GM18499 (cell line): ENCODE measurements around the gene DFFB.

Source experiments
- ATAC-seq: cut with Tn5 transposase; IDR thresholded peaks from one replicate; pipeline ENCODE4 v1.9.1; 2021; ENCODE audit warnings: moderate number of reproducible peaks; ENCODE audit not compliant: insufficient read depth, unreplicated experiment

The DFFB gene

GRCh38 chr1:3828391-3828790 lies 28.9 kb upstream of the DFFB start:
- no peak for ATAC-seq

- ATAC-seq: no peak
These were observed 25.6 kb upstream of the DFFB start for GRCh38 chr1:3831689-3832088.

GRCh38 chr1:3834701-3835100 lies 22.6 kb upstream of the DFFB start:
- ATAC-seq: no peak

GRCh38 chr1:3836421-3836820 lies 20.9 kb upstream of the DFFB start:
- no peak for ATAC-seq

GRCh38 chr1:3837200-3837599 lies 20.1 kb upstream of the DFFB start:
- ATAC-seq: no peak

- no peak for ATAC-seq
These were observed 19.6 kb upstream of the DFFB start for GRCh38 chr1:3837685-3838084.

GRCh38 chr1:3838788-3839187 lies 18.5 kb upstream of the DFFB start:
- no peak for ATAC-seq

GRCh38 chr1:3841491-3841890 lies 15.8 kb upstream of the DFFB start:
- ATAC-seq: no peak

GRCh38 chr1:3842912-3843311 lies 14.4 kb upstream of the DFFB start:
- no peak for ATAC-seq

- ATAC-seq: no peak
These were observed 10.7 kb upstream of the DFFB start for GRCh38 chr1:3846541-3846940.

GRCh38 chr1:3847081-3847480 lies 10.2 kb upstream of the DFFB start:
- ATAC-seq: no peak

GRCh38 chr1:3850857-3851256 lies 6.4 kb upstream of the DFFB start:
- ATAC-seq: no peak

GRCh38 chr1:3851292-3851691 lies 6.0 kb upstream of the DFFB start:
- no peak for ATAC-seq

- no peak for ATAC-seq
These were observed 5.2 kb upstream of the DFFB start for GRCh38 chr1:3852091-3852490.

- no peak for ATAC-seq
These were observed 4.4 kb upstream of the DFFB start for GRCh38 chr1:3852711-3853485.

- ATAC-seq: no peak
These were observed 484 bp downstream of the DFFB start for GRCh38 chr1:3857791-3858129.

- ATAC-seq: no peak
These were observed 1.1 kb downstream of the DFFB start for GRCh38 chr1:3858231-3858981.

- no peak for ATAC-seq
These were observed 6.1 kb downstream of the DFFB start for GRCh38 chr1:3863231-3863935.

GRCh38 chr1:3864884-3865283 lies 7.6 kb downstream of the DFFB start:
- no peak for ATAC-seq

GRCh38 chr1:3865606-3866160 lies 8.4 kb downstream of the DFFB start:
- ATAC-seq: no peak

GRCh38 chr1:3868464-3869006 lies 11.3 kb downstream of the DFFB start:
- ATAC-seq: no peak
